ENCODE measurements around the gene B3GNT2.

B3GNT2 gene

DNA sequence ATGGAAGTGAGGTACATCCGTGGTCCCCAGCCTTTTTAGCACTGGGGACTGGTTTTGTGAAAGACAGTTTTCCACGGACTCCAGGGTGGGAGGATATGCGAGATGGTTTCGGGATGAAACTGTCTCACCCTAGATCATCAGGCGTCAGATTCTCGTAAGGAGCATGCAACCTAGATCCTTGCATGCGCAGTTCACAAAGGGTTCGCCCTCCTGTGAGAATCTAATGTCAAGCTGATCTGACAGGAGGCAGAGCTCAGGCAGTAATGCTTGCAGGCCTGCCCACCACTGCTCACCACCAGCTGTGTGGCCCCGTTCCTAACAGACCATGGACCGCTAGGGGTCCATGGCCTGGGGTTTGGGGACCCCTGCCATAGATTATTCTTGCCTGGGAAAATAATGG lies 11.6 kb downstream of the B3GNT2 start:
- DNase-seq = no peak

DNA sequence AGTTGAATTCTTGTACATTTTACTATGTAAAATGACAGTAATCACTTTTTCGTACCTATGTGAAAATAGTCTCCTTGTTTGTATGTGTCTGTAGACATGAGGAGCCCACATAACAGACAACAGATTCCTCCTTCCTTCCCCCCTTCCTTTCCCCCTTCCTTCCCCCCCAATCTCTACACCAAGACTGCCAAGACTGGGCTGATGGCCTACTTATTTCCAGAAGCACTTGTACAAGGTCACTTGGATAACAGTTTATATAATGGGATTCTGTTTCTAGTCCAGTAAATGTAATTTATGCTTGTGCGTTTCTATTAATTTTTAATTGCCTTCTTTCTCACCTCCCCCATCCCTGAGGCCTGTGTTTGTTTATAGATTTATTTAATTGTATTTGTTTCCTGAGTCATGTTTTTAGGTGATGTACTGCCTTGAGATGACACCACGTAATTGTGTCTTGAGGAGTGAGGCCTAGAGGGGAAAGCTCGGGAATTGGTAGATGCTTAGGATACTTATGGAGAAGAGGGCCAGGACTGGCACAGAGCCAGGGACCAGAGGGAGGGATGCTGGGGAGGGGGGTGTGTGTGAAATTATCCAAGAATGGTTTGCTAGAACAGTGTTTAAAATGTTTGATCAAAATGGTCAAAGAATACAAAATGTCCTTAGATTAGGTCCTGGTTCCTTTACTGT lies 12.3 kb downstream of the B3GNT2 start:
- DNase-seq = no peak

DNA sequence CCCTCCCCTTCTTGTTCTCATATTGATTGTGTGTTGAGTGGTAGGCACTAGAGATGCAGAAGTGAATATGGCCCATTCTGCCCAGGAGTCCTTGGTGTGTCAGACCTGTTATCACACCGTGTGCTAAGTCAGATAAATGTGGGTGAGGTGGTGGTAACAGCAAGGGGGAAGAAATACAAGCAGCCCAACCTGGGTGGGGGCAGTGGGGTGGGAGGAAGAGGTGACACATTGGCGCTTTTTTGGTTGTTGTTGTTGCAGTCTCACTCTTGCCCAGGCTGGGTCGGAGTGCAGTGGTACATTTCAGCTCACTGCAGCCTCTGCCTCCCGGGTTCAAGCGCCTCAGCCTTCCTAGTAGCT lies 12.8 kb downstream of the B3GNT2 start:
- no peak for DNase-seq

DNA sequence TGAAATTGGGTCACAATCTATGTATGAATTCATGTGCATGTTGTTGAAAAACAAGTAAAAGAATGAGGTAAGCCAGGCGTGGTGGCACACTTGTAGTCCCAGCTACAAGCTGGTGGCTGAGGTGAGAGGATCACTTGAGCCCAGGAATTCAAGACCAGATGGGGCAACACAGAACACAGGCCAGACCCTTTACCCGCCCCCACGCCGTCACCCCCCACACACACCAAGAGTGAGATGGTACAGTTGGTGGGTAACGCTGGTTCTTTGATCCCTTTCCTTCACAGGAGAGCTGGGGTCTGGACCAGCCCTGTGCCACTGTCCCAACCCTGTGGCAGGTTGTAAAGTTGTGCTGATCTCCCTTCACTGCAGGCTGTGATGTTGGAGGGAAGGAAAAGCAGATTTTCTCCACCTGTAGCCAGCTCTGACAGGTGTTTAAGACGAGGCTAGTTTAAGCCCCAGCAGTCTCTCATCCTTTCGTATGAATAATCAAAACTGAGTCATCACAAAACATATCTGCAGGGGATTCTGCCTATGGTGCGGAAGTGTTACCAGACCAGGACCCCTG lies 13.6 kb downstream of the B3GNT2 start:
- DNase-seq = no peak

DNA sequence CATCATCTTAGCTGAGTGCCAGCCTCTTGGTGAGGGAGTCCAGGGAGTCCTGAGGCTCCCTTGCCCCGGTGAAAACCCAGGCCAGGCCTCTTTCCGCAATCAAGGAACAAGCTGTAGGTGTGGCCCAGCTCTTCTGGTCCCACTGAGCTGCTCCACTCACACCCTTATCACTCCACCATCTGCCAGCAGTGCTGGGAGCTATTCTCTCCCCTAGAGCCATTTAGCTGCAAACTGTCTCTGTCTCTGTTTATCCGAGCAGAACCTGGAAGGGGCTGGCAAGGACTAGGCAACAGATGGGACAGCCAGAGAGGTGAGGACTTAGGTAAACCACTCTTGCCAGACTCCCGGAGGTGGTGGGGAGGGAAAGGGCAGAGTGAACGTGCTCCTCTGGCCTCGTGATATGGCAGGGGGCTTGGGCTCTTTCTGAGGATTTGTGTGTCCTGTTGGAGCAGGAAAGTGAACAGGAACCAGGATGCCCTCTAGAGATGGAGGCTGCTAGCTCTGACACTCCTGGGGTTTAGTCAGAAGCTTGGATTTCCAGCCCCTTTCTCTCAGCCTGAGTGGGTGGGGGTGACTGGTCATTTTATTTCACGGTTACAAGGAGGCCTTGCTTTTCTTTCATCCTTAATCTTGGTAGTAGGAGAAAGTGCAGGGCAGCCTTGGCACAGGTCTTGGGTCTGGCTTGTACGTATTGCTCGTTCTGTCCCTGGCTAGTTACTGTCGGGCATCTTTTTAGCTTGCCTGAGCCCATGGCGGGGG lies 19.6 kb downstream of the B3GNT2 start:
- DNase-seq = no peak

DNA sequence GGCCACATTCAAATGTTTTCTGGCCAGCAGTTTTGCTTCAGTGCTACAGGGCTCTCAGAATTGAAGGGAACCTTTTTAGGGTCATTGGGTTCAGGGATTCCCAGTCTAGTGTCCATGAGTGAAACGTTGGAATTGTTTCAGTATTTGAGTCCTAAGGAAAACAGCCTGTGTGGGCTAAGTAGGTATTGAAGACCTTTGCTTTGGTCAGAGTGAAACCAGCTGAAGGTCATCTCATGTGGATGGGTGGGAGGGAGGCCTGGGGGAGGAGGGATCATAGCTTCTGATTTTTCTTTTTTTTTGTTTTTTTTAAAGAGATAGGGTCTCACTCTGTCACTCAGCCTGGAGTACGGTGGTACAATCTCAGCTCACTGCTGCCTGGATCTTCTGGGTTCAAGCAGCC lies 20.2 kb downstream of the B3GNT2 start:
- DNase-seq = no peak

DNA sequence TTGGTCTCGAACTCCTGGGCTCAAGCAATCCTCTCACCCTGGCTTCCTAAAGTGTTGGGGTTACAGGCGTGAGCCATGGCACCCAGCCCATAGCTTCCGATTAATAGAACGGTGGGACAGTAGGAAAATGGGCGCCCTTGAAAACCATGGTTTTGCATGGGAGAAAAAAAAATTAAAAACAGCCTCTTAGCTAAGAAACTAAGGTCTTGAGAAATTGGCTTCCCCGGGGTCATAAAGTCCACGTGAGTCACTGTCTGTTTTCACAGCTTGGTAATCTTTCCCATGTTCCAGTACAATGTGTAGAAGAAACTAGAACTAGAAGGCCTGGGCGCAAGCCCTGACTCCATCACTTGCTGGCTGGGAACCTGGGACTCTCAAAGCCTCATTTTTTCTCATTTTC lies 20.7 kb downstream of the B3GNT2 start:
- DNase-seq = no peak

DNA sequence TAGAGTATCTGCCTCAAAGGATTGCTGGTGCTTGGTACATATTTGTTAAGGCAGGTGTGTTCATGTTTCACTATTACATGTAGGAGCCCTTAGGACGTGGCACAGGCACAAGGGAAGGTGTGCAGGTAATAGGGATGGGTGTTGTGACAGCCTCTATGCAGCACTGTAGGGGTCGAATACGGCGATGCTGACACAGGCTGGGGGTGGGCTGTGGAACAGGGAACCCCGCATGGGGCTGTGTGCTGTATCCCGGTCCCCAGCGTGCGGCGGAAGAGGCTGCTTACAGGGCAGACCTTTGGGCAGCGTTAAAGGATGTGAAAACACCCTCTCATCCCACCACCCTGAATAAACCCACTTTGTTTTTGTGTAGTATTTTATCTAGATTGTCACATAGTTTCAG lies 21.5 kb downstream of the B3GNT2 start:
- no peak for DNase-seq

DNA sequence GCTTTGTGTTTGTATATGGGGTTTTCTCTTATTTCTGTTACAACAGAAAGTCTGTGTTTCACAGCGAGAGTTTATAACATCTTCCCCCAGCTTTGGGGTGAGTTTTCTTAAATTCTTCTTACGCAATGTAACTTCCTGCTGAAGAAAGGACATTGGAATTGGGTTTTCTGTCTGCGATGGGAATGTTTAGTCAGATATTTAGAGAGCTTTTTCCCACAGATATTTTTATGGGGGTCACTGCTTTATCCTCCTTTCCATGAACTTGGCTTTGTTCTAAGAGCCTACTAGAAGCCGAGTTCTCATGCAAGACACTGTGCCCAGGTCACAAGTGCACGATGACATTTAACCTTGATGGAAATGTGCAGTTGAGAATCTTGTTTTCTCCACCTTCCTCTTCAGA lies 22.1 kb downstream of the B3GNT2 start:
- DNase-seq = no peak

DNA sequence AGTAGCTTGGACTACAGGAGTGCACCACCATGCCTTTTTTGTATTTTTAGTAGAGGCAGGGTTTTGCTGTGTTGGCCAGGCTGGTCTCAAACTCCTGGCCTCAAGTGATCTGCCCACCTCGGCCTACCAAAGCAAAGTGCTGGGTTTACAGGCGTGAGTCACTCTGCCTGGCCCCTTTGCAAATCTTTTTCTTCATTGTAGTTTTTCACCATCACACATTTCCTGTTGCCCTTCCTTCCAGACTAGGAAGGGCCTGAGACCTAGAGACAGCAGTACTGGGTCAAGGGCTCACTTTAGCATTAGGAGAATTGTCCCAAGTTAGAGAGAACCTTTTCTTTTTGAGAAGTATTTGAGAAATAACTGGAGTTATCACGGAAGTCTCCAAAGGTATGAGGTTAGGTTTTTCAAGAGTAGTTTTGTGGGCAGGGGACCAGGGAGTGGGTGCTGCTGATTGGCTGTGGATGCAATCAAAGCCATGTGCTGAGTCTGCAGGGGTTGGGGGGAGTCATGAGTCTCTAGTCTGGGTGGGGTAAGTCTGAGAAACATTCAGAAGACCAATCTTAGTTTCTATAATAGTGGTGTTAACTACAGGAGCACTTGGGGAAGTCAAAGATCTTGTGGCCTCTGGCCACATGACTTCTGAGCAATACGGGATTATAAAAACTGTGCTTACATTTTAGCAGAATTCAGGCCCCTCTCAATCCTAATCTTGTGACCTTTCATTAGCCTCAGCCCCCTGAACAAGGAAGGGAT lies 23.7 kb downstream of the B3GNT2 start:
- DNase-seq = no peak

DNA sequence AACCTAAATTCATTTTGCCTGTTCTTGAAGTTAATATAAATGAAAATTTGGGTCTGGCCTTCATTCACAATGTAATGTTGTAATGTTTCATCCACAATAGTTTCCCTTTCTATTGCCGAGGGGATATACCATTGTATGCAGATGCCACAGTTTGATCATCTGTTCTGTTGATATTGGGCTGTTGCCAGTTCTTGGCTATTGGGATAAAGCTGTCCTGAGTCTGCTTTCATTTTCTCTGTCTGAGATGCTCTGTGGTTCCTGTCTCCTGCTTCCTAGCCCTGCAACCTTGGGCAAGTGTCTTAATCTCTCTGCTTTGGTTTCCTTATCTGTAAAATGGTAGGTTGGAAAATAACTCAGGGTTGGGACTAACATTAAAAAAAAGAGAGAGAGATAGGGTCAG lies 25.2 kb downstream of the B3GNT2 start:
- DNase-seq = peak; percentile 22 to 31

DNA sequence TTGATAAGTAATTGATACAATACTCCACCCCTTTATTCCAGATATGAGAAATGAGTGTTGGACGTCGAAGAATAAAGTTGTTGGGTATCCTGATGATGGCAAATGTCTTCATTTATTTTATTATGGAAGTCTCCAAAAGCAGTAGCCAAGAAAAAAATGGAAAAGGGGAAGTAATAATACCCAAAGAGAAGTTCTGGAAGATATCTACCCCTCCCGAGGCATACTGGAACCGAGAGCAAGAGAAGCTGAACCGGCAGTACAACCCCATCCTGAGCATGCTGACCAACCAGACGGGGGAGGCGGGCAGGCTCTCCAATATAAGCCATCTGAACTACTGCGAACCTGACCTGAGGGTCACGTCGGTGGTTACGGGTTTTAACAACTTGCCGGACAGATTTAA lies 26.3 kb downstream of the B3GNT2 start:
- no peak for DNase-seq

DNA sequence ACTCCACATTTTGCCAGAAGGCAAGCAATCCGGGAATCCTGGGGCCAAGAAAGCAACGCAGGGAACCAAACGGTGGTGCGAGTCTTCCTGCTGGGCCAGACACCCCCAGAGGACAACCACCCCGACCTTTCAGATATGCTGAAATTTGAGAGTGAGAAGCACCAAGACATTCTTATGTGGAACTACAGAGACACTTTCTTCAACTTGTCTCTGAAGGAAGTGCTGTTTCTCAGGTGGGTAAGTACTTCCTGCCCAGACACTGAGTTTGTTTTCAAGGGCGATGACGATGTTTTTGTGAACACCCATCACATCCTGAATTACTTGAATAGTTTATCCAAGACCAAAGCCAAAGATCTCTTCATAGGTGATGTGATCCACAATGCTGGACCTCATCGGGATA lies 26.8 kb downstream of the B3GNT2 start:
- DNase-seq = no peak

DNA sequence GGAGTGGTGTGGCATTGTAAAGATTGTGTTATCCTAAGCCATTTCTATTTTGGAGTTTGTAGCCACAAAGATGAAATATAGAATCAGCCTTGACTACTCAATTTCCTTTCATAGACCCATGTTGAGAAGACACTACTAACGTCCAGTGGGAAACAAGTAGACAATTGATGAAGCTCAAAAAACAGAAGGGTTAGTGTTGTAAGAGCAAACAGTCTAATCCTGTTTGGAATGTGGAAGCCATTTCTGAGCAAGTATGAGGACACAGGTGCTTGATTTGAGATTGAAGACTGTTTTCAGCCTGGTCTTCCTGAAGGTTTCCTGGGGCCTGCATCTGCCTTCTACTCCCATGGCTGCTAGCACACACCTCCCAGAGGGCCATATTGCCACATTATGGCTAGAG lies 29.1 kb downstream of the B3GNT2 start:
- DNase-seq = no peak

DNA sequence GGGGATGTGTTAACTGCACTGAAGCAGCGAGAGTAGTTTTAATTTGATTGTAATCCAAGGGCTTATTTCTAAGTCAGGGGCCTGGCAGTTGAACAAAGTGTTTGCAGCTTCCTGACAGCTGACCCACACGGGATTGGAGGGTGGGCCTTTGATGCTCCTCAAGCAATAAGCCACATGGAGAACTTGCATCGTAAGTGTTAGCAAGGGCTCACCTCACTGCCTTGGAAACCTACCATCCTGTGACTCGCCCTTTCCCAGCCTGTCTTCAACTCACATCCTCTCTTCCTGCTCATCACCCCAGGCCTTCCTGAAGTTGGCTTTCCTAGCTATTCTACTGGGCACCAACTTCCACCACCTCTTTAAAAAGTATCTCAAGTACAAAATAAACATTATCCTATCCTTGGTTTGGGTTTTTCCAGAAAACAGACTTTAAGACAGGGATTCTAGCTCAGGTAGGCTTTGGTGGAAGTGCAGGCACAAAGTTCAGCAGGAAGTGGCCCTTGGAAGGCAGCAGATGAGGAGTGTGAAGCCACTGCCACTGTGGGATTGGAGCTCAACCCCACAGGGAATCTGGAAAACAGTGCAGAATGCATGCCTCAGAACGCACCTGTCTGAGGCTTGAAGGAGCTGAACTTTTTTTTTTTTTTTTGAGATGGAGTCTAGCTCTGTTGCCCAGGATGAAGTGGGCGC lies 31.6 kb downstream of the B3GNT2 start:
- DNase-seq = no peak

DNA sequence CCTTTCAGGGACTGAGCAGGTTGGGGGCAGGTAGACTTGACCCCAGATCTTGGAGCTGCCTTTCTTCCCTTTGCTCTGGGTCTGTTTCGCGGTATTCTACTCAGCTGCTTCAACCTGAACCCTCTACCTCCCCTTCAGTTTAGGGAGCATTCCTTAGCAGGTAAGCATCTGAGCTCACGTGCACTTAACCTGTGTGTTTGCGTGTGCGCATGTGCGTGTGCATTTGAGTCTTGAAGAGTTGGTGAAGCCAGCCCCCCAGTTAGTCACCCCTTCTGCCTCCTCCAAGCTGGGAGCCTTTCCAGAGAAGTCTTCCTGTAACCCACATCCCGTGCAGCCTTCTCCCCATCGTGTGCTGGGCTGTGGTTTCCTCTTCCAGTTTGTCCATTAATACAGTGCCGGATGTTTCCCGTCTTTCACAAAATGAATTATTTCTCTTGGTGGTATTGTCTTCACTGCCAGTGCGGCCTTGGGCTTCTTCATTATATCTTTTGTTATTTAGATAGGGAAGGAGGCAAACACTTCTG lies 33.2 kb downstream of the B3GNT2 start:
- no peak for DNase-seq

DNA sequence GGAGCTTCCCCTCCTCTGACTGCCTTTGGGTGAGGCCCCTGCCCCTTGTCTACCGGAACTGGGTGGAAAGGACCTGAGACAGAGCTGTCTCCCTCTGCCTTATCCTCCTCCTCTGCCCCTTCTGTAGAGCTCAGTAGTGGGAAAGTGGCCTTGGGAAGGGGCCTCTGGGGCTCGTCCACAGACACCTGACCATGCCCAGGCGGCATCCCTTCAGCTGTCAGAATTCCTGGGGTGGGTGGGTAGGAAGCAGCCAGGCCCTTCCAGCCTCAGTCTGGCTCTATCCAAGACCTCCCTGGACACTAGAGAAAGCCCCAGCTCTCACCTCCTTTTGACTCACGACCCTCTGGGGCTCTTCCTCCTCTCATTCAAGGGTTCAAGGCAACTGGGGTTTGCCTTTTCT lies 35.6 kb downstream of the B3GNT2 start:
- DNase-seq = no peak

DNA sequence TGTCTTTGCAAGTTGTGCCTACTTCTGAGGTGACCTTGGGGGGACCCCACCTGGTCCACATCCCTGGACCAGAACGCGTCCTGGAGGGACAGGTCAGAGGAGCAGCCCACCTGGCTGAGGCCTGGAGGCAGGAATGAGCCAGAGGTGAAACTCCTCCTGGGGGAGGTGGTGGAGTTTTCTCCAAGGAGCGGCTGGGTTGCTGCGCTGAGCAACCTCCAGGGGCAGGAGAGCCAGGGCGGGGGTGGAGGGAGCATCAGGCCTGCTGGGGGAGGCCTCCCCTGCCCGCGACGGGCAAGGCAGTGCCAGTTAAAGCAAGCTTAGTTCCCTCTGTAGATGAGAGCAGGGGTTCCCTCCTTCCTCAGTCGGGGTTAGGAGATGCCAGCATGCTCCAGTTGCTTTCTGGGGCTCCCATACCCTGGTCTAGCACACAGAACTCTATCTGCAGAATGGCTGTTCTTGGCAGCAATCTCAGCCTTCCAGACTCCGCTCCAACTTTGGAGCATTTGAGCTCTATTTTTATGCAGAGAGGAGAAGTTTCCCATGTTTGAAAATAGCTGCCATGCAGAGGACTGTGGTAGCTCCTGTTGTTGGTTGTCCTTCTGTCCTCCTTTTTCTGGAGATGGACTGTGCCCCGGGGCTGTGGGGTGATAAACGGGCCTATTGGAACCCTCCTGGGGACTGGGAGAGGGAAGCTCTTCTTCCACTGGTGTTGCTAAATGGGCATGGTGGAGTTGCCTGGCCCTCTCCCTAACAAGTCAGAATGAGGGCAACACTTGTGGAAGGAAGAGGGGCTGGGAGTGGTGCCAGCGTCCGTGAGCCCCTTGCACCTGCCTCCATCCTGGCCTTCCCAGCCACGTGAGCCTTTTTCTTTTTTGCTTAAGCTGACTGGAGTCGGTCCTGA lies 39.1 kb downstream of the B3GNT2 start:
- DNase-seq = peak in 1 of 2 experiments; percentile 18

DNA sequence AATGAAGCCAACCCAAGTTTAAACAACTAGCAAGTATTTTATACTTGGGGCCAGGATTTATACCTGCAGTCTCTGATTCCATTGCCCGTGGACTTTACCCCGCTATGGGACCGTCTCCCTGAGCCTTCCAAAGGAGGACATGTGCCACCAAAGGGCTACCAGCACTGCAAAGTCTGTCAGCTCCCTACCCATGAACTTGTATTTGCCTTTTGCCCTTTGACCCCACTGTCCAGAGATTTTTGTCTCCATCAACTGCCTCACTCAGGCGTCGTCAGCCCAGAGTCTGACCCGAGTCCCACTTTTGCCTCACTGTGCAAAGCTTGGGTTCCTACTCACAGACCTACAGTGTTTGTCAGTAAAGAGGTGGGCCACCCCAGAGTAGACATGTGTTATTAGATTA lies 40.6 kb downstream of the B3GNT2 start:
- DNase-seq = no peak

DNA sequence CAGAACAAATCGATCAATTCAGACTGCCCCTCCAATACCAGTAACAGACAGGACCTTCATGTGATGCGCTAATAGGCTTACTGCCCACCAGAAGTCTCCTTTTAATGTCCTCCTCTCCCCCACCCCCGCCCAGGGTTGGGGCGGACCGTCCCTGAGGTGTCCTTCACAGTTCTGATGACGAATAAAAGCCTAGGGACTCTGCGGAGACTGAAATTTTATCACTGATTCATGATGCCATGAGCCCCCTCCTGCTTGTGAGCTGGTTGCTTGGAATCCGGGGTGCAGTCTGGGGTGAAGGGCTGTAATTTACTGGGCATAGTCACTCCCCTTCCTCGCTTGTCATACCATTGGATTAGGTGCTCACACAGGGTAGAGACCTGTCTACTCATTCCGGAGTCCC lies 42.3 kb downstream of the B3GNT2 start:
- DNase-seq = no peak

DNA sequence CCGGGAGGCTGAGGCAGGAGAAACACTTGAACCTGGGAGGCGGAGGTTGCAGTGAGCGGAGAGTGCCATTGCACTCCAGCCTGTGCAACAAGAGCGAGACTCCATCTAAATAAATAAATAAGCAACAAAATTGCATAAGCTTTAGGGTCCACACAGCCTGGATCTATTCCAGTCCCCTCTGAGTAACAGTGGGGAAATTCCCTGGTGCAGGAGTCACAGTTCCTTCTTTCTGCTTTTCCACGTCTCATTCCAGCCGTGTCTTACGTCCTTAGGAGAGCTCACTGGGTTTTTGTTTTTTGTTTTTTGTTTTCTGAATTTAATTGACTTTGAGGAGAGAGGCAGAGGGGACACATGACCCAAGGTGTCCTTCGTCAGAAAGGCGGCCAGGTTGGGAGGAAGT lies 44.6 kb downstream of the B3GNT2 start:
- no peak for DNase-seq

DNA sequence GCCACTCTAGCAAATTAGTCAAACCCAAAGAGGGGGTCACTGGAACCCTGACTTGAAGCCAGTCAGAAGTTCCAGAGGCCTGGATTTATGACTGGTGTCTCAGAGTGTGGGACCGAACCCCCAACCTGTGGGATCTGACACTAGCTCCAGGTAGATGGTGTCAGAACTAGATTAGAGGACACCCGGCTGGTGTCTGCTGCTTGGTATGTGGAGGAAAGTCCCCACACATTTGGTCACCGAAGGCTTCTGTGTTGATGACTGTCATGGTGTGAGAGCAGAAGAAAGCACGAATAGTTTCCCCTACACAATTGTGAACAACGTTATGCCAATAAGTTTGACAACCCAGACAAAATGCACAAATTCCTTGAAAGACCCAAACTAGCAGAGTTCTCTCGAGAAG lies 48.1 kb downstream of the B3GNT2 start:
- DNase-seq = no peak
